ENCODE results near the gene APEH.
"Not testable (repeated sequence)": the region's sequence is repeated elsewhere in the genome, so short reads cannot be mapped to it uniquely, and the experiment has no call there.

Gene APEH

GRCh38 chr3:49690856-49691255, 16.7 kb downstream of the APEH start:
- DNase-seq (ENCODE audit: low spot score): not testable (repeated sequence)

GRCh38 chr3:49691481-49691880, 17.3 kb downstream of the APEH start:
- not testable (repeated sequence) for DNase-seq (ENCODE audit: low spot score)

- not testable (repeated sequence) for DNase-seq (ENCODE audit: low spot score)
Measured at GRCh38 chr3:49694409-49695070, 20.4 kb downstream of the APEH start.

- not testable (repeated sequence) for DNase-seq (ENCODE audit: low spot score)
Measured at GRCh38 chr3:49695350-49696015, 21.3 kb downstream of the APEH start.

GRCh38 chr3:49699281-49699979, 25.3 kb downstream of the APEH start:
- no peak for DNase-seq (ENCODE audit: low spot score)

- DNase-seq (ENCODE audit: low spot score): no peak
Measured at GRCh38 chr3:49700014-49700413, 25.9 kb downstream of the APEH start.

GRCh38 chr3:49700453-49701128, 26.4 kb downstream of the APEH start:
- no peak for DNase-seq (ENCODE audit: low spot score)

GRCh38 chr3:49701388-49702077, 27.4 kb downstream of the APEH start:
- DNase-seq (ENCODE audit: low spot score): no peak

- no peak for DNase-seq (ENCODE audit: low spot score)
Measured at GRCh38 chr3:49702672-49703071, 28.5 kb downstream of the APEH start.

GRCh38 chr3:49703443-49703927, 29.3 kb downstream of the APEH start:
- DNase-seq (ENCODE audit: low spot score): peak; percentile 67

- no peak for DNase-seq (ENCODE audit: low spot score)
Measured at GRCh38 chr3:49703956-49704355, 29.8 kb downstream of the APEH start.

GRCh38 chr3:49704629-49705028, 30.5 kb downstream of the APEH start:
- DNase-seq (ENCODE audit: low spot score): no peak

GRCh38 chr3:49705390-49705960, 31.3 kb downstream of the APEH start:
- DNase-seq (ENCODE audit: low spot score): no peak

GRCh38 chr3:49706456-49707112, 32.4 kb downstream of the APEH start:
- no peak for DNase-seq (ENCODE audit: low spot score)

- no peak for DNase-seq (ENCODE audit: low spot score)
Measured at GRCh38 chr3:49707113-49707480, 32.9 kb downstream of the APEH start.

- DNase-seq (ENCODE audit: low spot score): no peak
Measured at GRCh38 chr3:49709852-49710251, 35.7 kb downstream of the APEH start.

GRCh38 chr3:49711489-49711888, 37.3 kb downstream of the APEH start:
- no peak for DNase-seq (ENCODE audit: low spot score)

- no peak for DNase-seq (ENCODE audit: low spot score)
Measured at GRCh38 chr3:49712166-49712565, 38.0 kb downstream of the APEH start.

- no peak for DNase-seq (ENCODE audit: low spot score)
Measured at GRCh38 chr3:49712631-49713317, 38.6 kb downstream of the APEH start.

- no peak for DNase-seq (ENCODE audit: low spot score)
Measured at GRCh38 chr3:49713336-49714105, 39.4 kb downstream of the APEH start.

Measured in pons (tissue), 1 donor.